ENCODE results near the gene ARMCX1. TPM values are rescaled to one million over a fixed set of nuclear protein-coding genes. Genes with fewer than 3 reads are reported as not detected.
"Not testable (repeated sequence)": the region's sequence is repeated elsewhere in the genome, so short reads cannot be mapped to it uniquely, and the experiment has no call there.

The ARMCX1 gene
- 0.15 TPM for polyA plus RNA-seq (2012; ENCODE audit: missing spikeins)

DNA sequence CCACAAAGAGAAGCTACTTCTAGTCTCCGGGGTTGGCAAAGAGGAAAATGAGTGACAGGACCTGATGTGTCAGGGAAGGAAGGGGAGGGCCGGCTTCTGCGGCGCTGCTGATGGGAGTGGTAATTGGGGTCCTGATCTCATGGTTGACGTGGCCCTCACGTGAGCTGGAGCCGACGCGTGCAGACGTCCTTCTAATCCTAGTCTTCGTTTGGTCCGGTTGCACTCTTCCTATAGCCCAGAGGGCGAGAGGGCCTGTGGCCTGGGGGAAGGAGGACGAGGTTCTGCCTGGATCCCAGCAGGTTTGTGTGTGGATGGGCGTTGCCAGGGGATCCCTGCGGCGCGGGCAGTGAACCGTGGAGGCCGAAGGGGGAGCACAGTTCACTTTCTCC is at the start of gene ARMCX1:
Gene ARMCX1, plus strand, starts transcription at position 186 of the 389 bp plus-strand sequence. CDS start 2,384 bp downstream, outside the sequence.
- DNase-seq (ENCODE audit: insufficient read length) (no peak), FAIRE-seq (no peak)
- TF ChIP-seq POLR2A (IDR thresholded peaks at IDR 0.05; ENCODE audit: low read depth, low read length) (no peak), TAF1 (IDR thresholded peaks at IDR 0.05; ENCODE audit: borderline replicate concordance, low read depth, low read length) (no peak), POLR2AphosphoS5 (IDR thresholded peaks at IDR 0.05; ENCODE audit: low read depth, low read length) (no peak)

DNA sequence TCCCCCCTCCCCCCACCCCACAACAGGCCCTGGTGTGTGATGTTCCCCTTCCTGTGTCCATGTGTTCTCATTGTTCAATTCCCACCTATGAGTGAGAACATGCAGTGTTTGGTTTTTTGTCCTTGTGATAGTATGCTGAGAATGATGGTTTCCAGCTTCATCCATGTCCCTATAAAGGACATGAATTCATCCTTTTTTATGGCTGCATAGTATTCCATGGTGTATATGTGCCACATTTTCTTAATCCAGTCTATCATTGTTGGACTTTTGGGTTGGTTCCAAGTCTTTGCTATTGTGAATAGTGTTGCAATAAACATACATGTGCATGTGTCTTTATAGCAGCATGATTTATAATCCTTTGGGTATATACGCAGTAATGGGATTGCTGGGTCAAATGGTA is 47.4 kb upstream of the ARMCX1 start:
- DNase-seq (ENCODE audit: insufficient read length); FAIRE-seq: not testable (repeated sequence)

DNA sequence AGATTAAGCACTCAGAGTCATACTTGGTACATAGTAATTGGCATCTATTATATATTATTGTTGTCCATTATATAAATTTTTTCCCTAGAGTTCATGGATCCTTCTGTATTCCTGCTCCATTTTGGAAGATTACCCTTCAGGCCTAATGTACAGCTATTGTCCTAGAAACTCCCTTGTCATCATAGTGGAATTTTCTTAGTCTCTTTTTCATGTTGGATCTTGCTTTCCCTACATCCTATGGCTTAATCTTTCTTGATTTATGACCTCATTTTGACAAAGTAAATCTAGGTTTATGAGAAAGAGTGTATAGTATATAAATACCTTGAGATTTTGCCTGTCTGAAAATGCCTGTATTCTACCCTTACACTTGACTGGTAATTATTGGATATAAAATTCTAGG is 43.0 kb upstream of the ARMCX1 start:
- no peak for TF ChIP-seq TAF1 (IDR thresholded peaks at IDR 0.05; ENCODE audit: borderline replicate concordance, low read depth, low read length)
- DNase-seq (ENCODE audit: insufficient read length) (no peak), FAIRE-seq (no peak)

DNA sequence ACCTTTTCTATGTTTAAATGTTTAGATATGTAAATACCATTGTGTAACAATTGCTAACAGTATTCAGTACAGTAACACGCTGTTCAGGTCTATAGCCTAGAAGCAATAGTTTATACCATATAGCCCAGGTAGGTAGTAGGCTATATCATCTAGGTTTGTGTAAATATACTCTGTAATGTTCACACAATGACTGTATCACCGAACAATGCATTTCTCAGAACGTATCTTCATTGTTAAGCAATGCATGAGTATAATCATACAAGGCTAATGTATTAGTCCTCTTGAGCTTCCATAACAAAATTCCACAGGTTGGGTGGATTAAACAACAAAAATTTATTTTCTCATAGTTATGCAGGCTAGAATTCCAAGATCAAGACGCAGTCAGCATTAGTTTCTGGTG is 42.4 kb upstream of the ARMCX1 start:
- no peak for TF ChIP-seq POLR2AphosphoS5 (IDR thresholded peaks at IDR 0.05; ENCODE audit: low read depth, low read length)
- no peak for TF ChIP-seq POLR2A (IDR thresholded peaks at IDR 0.05; ENCODE audit: low read depth, low read length)
- no peak for TF ChIP-seq TAF1 (IDR thresholded peaks at IDR 0.05; ENCODE audit: borderline replicate concordance, low read depth, low read length)
- no peak for FAIRE-seq
- DNase-seq (ENCODE audit: insufficient read length) = no peak

DNA sequence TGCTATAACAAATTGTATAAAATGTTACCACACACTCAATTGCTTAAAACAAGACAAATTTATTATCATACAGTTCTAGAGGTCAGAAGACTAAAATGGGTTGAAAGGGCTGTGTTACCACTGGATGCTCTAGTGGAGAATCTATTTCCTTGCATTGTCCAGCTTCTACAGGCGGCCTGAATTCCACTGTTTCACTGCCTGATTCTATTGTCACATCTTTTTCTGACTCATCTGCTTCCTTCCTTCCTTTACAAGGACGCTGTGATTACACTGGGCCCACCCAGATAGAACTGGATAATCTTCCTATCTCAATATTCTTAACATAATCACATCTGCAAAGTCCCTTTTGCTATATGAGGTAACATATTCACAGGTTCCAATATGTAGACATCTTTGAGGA is 19.4 kb upstream of the ARMCX1 start:
- TF ChIP-seq POLR2A (IDR thresholded peaks at IDR 0.05; ENCODE audit: low read depth, low read length) (no peak), TAF1 (IDR thresholded peaks at IDR 0.05; ENCODE audit: borderline replicate concordance, low read depth, low read length) (no peak), POLR2AphosphoS5 (IDR thresholded peaks at IDR 0.05; ENCODE audit: low read depth, low read length) (no peak)
- DNase-seq (ENCODE audit: insufficient read length) = no peak
- no peak for FAIRE-seq

DNA sequence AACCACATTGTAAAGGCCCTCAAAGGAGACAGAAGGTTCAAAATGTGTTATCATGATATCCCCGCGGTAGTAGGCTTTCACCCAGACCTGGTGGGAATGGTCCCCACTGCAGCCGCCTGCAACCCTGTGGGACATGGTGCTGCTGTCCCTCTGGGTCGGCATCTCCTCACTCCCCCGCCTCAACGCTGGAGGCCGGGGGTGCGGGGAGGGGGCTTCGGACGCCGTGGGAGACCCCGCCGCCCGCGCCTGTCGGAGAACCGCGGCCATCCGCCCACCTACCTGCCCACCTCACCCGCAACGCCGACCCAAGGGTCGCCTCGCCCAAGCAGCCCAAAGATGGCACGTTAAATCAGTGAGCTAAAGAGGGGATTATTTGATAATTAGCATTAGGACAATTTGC is 11.2 kb upstream of the ARMCX1 start:
- no peak for TF ChIP-seq POLR2AphosphoS5 (IDR thresholded peaks at IDR 0.05; ENCODE audit: low read depth, low read length)
- no peak for TF ChIP-seq TAF1 (IDR thresholded peaks at IDR 0.05; ENCODE audit: borderline replicate concordance, low read depth, low read length)
- TF ChIP-seq POLR2A (IDR thresholded peaks at IDR 0.05; ENCODE audit: low read depth, low read length) = no peak
- DNase-seq (ENCODE audit: insufficient read length) (no peak), FAIRE-seq (no peak)

DNA sequence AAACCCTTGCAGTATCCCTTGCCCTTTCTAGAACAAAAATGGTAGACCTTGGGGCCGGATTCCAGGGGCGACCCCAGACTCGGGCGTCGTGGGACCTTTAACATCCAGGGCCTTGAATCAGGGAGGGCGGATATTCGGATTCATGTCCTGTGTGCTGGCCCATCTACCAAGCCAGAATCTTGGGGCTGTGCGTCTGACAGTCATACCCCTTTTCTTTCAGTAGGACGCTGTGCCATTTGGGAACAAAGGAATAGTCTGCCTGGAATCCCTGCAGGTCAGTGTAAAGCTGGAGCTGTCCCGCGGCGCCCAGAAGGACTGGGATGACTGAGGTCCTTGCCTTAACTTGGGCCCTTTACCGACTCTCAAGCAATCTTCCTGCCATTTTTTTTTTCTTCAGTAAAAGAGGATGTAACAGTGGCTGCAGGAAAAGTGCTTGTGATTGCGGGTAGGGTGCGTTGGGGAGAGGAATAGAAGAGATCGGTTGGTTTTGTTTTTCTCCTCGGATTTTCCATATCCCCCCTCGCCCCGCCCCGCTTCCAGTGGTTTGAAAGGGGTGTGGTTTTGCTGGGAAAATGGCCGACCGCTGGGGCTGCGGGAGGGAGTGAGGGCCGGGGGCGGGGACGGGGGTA is 518 bp downstream of the ARMCX1 start:
- TF ChIP-seq POLR2A (IDR thresholded peaks at IDR 0.05; ENCODE audit: low read depth, low read length) (no peak), TAF1 (IDR thresholded peaks at IDR 0.05; ENCODE audit: borderline replicate concordance, low read depth, low read length) (no peak), POLR2AphosphoS5 (IDR thresholded peaks at IDR 0.05; ENCODE audit: low read depth, low read length) (no peak)
- no peak for DNase-seq (ENCODE audit: insufficient read length)
- FAIRE-seq = no peak

DNA sequence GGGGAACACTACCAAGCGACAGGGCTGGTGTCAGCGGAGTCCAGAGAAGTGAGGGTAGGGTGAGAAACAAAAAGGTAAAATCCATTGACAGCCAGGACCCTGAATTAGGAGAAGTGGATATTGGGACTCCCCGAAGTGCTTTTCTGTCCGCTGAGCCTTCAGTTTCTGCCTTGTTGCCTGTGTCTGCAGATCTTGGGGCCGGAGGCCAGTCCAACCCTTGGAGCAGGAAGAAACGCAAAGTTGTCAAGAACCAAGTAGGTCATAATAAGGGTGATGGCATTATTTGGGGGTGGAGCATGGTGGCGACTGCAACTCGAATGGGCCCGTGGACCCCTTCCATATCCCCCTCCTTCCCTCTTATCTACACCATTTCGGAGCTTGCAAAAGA is 1.0 kb downstream of the ARMCX1 start:
- TF ChIP-seq TAF1 (IDR thresholded peaks at IDR 0.05; ENCODE audit: borderline replicate concordance, low read depth, low read length) (no peak), POLR2AphosphoS5 (IDR thresholded peaks at IDR 0.05; ENCODE audit: low read depth, low read length) (no peak), POLR2A (IDR thresholded peaks at IDR 0.05; ENCODE audit: low read depth, low read length) (no peak)
- FAIRE-seq = no peak
- no peak for DNase-seq (ENCODE audit: insufficient read length)

DNA sequence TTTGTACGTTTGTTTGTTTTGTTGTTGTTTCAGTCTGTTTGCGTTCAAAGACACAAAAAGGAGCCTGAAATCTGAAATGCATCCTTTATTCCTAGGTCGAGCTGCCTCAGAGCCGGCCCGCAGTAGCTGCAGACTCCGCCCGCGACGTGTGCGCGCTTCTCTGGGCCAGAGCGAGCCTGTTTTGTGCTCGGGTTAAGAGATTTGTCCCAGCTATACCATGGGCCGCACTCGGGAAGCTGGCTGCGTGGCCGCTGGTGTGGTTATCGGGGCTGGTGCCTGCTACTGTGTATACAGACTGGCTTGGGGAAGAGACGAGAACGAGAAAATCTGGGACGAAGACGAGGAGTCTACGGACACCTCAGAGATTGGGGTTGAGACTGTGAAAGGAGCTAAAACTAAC is 2.4 kb downstream of the ARMCX1 start:
- DNase-seq (ENCODE audit: insufficient read length) (no peak), FAIRE-seq (no peak)
- TF ChIP-seq TAF1 (IDR thresholded peaks at IDR 0.05; ENCODE audit: borderline replicate concordance, low read depth, low read length) (no peak), POLR2A (IDR thresholded peaks at IDR 0.05; ENCODE audit: low read depth, low read length) (no peak), POLR2AphosphoS5 (IDR thresholded peaks at IDR 0.05; ENCODE audit: low read depth, low read length) (no peak)

DNA sequence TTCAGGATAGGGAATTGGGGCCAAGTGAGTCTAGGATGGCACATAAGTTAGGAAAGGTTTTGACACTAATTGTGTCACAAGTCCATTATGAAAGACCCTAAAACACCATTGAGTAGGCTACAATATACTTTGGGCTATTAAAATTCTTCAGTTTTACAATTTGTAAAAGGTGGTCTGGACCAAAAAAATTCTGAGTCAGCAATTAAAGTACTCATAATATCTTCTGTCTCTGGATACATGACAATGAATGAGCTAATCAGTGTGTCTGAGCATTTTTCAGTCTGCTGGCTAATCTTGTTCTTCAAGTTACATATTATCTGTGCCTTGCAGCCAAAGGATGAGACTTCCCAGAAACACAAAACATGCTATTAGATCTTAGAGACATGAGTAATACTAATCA is 14.3 kb downstream of the ARMCX1 start:
- no peak for DNase-seq (ENCODE audit: insufficient read length)
- no peak for FAIRE-seq
- TF ChIP-seq TAF1 (IDR thresholded peaks at IDR 0.05; ENCODE audit: borderline replicate concordance, low read depth, low read length) (no peak), POLR2AphosphoS5 (IDR thresholded peaks at IDR 0.05; ENCODE audit: low read depth, low read length) (no peak), POLR2A (IDR thresholded peaks at IDR 0.05; ENCODE audit: low read depth, low read length) (no peak)

DNA sequence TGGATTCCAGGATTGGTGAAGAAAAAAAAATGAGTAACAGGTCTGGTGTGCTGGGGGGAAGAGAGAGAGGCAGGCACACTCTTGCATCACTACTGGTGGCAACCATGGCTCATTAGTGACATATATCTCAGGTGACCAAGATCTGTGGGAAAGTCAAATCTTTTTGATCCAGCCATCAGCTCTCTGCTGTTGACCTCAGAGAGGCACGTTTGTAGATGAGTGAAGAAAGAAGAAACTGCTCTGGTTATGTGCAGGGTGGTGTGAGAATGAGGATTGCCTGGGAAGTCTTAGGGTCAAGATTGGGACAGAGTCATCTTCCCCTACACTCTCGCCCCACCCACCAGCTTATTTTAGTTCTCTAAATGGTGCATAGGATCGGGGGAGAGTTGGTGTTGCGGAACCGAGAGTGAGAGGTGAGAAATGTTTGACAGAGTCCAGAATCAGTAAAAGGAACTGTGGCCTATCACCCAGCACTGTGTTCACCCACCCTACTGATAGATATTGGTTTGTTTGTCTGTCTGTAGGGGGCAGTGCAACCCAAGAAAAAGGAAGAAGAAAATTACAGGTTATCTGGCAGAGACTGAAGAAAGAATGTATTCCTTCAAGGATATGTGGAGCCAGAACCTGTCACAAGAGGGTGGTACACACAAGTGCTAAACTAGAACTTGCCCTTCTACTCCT is 45.5 kb downstream of the ARMCX1 start:
- TF ChIP-seq POLR2AphosphoS5 (IDR thresholded peaks at IDR 0.05; ENCODE audit: low read depth, low read length) (no peak), POLR2A (IDR thresholded peaks at IDR 0.05; ENCODE audit: low read depth, low read length) (no peak), TAF1 (IDR thresholded peaks at IDR 0.05; ENCODE audit: borderline replicate concordance, low read depth, low read length) (no peak)
- DNase-seq (ENCODE audit: insufficient read length) = peak; percentile 29
- FAIRE-seq = peak; percentile 94

DNA sequence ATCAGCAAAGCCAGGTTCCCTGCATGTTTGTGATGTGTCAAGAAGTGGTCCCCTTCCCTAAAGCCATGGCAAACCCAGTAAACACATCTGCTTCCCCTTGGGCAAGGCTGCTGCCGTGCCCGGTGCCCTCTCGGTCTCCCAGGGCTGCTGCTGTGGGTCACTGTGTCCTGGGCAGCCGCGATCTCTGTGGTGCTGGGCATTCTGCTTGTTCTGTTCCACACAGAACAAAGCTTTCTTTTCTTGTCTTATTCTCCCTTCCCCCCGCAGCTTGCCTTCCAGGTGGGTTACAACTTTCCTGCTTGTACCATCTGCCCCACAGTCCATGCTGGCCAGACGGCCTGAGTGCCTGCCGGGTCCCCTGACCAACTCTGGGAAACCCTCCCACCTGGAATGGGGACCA is 49.2 kb downstream of the ARMCX1 start:
- peak; percentile 78 for FAIRE-seq
- DNase-seq (ENCODE audit: insufficient read length) = not testable (repeated sequence)

DNA sequence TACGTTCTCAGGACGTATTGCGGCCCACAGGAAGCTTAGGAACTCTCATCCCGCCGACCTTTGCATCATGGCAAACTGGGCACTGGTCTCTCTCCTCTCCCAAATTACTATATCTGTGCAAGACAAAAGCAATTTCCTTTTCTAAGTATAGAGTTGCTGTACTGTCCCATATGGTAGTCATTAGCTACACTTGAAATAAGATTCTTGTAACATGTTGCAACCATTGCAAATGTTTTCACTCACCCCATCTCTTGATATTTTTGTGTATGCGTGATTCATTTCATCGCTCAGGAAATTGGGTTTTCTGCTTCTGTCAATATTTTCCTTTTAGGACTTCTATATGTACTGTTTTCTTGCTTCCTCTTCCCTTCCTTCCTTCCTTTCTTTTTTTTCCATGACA is 51.7 kb downstream of the ARMCX1 start:
- TF ChIP-seq POLR2AphosphoS5 (IDR thresholded peaks at IDR 0.05; ENCODE audit: low read depth, low read length) = no peak
- TF ChIP-seq TAF1 (IDR thresholded peaks at IDR 0.05; ENCODE audit: borderline replicate concordance, low read depth, low read length) = no peak
- TF ChIP-seq POLR2A (IDR thresholded peaks at IDR 0.05; ENCODE audit: low read depth, low read length) = no peak
- no peak for FAIRE-seq
- DNase-seq (ENCODE audit: insufficient read length) = no peak
